Activated T-cell treated with anti-CD3 and anti-CD28 coated beads, Interleukin-2, amount 50 U/mL, for 4 hours (primary cell): ENCODE results near the gene NAA10. TPM values are rescaled to one million over a fixed set of nuclear protein-coding genes. Genes with fewer than 3 reads are reported as not detected.

Experiments
- ATAC-seq, 2 donors: fragments of 200-7000 bp; cut with Tn5 transposase; one replicate each; pipeline ENCODE4 v1.10.0; 2021
- DNase-seq: peaks from one replicate; pipeline ENCODE4 v3.0.0-alpha.2; 2020
- H3K27me3 Mint-ChIP-seq: one replicate; pipeline ENCODE4 v1.8.0; 2021; ENCODE audit warnings: low read depth, mixed read lengths
- H3K36me3 Mint-ChIP-seq: one replicate; pipeline ENCODE4 v1.8.0; 2022; ENCODE audit warnings: mixed read lengths; ENCODE audit not compliant: insufficient read depth
- H3K4me1 Mint-ChIP-seq: one replicate; pipeline ENCODE4 v1.8.0; 2021; ENCODE audit warnings: low read depth, mixed read lengths
- H3K4me3 Mint-ChIP-seq: one replicate; pipeline ENCODE4 v1.8.0; 2021; ENCODE audit warnings: mild to moderate bottlenecking, moderate library complexity, mixed read lengths
- H3K9me3 Mint-ChIP-seq: one replicate; pipeline ENCODE4 v1.8.0; 2021; ENCODE audit warnings: mixed read lengths
- total RNA-seq, 3 donors: library from RNA; stranded (reverse); gene quantifications; one replicate each; pipeline ENCODE4 v1.2.1, GENCODE V29; 2021

Gene NAA10
- total RNA-seq, 3 donors from 2014 or later = 190 to 224 (median 221) TPM

DNA sequence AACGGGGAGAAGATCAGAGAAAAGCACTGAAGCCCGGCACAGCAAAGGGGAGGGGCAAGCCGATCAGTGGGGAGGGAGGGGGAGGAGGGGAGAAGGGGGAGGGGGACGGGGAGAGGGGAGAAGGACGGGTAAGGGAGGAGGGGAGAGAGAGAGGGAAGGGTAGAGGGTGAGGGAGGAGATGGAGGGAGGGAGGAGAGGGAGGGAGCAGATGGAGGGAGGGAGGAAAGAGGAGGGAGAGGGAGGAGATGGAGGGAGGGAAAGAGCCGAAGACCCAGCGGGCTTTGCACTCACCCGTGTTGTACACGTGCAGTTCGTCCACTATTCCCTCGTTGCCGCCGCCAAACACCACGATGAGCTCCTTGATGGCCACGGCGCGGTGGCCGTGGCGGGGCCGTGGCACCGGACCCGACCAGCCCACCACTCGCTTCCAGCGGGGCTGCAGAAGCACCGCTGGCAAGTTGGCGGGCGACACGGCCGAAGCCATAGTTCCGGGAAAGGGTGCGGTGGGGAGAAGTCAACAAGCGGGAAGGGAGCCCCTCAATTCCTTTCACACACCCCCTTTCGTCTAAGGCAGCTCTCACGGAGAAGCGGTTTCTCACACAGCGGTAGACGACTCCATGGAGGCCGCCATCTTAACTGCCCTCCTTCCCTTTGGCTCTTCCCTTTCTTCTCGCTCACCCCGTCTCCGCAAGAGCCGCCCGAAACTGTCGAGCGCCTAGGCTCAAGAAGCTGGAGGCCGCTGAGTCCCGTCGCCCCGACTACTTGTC lies 35.7 kb upstream of the NAA10 start:
- peak overlapping the region; percentile 100 for H3K4me3 Mint-ChIP-seq
- peak; percentile 1 to 3 for ATAC-seq

DNA sequence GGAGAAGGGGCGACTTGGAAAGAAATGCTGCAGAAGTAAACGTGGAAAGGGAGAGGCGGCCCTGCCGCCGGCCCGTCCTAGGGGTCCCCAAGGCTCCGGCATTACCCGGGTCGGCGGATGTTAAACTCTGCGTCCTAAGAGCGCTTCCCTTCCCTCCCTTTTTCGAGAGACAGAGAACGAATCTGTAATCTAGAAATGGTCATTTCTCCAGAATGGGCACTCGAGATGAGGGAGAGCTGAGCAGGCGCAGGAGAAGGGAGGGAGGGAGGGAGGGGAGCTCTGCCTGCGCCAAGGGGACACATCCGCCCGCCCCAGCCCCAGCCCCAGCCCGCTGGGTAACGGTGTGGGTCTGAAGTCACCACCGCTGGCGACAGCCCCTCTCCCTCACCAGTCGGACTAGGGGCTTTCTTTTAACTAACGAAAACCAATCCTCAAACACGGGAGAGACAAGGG lies 35.1 kb upstream of the NAA10 start:
- ATAC-seq (no peak), DNase-seq (no peak)
- H3K9me3 Mint-ChIP-seq = no peaks in the 10 kb centered on the region
- peaks cover 6% of the 10 kb centered on the region for H3K36me3 Mint-ChIP-seq
- no peaks in the 10 kb centered on the region for H3K27me3 Mint-ChIP-seq
- peak overlapping the region; percentile 100 for H3K4me3 Mint-ChIP-seq
- H3K4me1 Mint-ChIP-seq = peaks cover 45% of the 10 kb centered on the region

More for the DNA sequence above, 35.7 kb upstream of the NAA10 start:
- Mint-ChIP-seq H3K36me3 (peaks cover 6% of the 10 kb centered on the region), H3K9me3 (no peaks in the 10 kb centered on the region), H3K27me3 (no peaks in the 10 kb centered on the region), H3K4me1 (peaks cover 45% of the 10 kb centered on the region)
- DNase-seq = no peak

DNA sequence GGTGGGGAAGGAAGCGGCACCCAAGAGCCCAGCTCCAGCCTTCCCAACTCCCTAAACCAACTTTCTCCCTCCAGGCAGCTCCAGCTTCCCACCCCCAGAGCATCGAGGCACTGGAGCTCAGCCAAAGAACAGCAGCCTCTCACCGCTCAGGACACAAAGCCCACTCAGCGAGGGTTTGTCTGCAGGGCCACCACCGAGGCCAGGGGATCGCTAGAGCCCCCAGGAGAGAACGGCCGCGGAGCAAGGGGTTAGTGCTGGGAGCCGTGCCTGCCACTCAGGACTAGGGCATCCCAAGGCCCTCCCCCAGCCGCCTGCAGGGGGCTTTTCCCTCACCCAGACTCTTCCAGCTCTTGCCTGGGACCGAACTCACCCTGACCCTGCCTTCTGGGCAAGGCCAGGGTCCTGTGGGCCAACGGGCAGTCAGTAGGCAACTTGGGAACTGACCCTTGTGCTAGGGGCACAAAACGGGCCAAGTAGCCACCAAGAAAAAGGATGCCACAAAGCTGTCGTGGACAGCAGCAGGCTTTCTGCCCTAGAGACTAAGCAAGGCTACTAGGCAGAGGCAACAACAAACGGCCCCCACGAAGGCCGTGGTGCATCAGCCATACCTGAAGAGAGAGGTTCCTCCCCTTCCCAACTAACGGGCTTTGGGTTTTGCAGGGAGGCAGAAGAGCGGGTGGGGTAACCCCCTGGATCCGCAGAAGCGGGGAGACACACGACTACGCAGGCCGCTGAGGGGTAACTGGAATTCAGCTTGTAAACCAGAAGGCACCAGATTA lies 34.5 kb upstream of the NAA10 start:
- DNase-seq = no peak
- ATAC-seq = no peak
- H3K36me3 Mint-ChIP-seq = peaks cover 6% of the 10 kb centered on the region
- peaks cover 39% of the 10 kb centered on the region for H3K4me1 Mint-ChIP-seq
- H3K9me3 Mint-ChIP-seq = no peaks in the 10 kb centered on the region
- H3K27me3 Mint-ChIP-seq = no peaks in the 10 kb centered on the region
- peak overlapping the region; percentile 100 for H3K4me3 Mint-ChIP-seq

DNA sequence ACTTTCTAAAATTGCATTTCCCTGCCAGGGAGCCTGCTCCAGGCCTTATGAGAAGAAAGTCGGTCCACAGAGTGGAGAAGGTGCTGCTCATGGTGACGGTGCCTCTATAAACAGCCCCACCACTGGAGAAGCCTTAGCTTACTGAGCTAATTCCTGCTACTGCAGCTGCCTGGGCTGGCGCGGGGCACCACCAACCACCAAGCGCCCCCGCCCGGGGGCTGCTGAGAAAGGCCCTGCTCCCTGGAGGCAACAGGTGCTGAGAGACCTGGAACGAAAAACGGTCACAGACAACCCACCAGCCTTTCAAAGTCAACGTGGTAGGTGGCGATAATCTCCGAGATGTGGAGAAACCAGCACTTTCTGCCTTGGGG lies 33.9 kb upstream of the NAA10 start:
- no peak for ATAC-seq
- no peak for DNase-seq
- Mint-ChIP-seq H3K4me1 (peaks cover 35% of the 10 kb centered on the region), H3K36me3 (peaks cover 6% of the 10 kb centered on the region), H3K9me3 (no peaks in the 10 kb centered on the region), H3K4me3 (peak overlapping the region; percentile 100), H3K27me3 (no peaks in the 10 kb centered on the region)

DNA sequence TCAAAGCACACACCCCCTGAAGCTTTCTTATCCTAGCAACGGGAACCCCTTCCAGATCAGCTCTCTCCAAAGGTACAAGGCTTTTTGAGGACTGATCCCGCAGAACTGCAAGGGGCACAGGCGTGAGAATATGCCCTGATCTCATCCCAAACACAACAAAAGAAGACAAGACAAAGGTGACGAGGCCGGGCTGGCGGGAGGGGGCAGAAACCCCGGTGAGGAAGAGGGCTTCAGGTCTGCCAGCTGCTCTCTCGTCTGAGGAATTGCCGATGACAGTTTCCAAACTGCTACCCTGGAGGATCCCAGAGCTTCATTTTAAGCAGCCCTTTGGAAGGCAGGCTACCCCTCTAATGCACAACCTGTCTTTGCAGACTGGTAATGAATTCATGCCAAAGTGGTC lies 33.4 kb upstream of the NAA10 start:
- no peak for DNase-seq
- Mint-ChIP-seq H3K4me1 (peaks cover 31% of the 10 kb centered on the region), H3K4me3 (peak overlapping the region; percentile 100), H3K36me3 (peaks cover 6% of the 10 kb centered on the region), H3K27me3 (no peaks in the 10 kb centered on the region), H3K9me3 (no peaks in the 10 kb centered on the region)
- ATAC-seq = no peak

DNA sequence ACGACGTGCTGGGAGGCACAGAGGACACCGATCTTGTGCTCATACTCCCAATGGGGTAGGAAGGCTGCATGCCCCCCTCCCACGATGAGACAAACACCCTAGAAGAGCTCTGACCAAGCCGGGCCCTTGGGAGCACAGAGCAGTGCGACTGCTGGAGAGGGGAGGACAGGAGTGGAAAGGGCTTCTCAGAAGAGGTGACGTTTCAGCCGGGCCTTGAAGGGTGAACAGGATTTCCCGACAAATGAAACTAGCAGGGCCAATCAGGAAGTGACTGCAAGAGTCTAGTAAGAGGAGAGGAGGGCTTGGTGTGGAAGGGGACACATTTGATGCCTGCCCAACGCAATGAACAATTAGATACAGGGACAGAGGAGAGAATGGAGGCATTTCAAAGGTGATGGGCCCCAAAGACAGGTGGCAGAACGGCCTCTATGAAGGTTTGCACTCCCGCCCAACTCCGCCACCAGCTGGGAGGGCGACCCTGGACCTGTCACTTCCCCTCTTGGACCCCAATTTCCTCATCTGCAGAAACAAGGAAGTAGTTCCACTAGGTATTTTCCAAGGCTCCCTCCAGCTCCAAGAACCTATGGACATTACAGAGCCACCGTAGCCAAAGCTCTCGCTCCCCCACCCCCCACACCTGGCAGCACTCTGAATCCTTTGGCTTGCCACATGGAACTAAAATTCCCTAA lies 32.8 kb upstream of the NAA10 start:
- ATAC-seq (no peak), DNase-seq (no peak)
- Mint-ChIP-seq H3K9me3 (no peaks in the 10 kb centered on the region), H3K4me1 (peaks cover 31% of the 10 kb centered on the region), H3K27me3 (no peaks in the 10 kb centered on the region), H3K4me3 (peak overlapping the region; percentile 100), H3K36me3 (peaks cover 6% of the 10 kb centered on the region)

DNA sequence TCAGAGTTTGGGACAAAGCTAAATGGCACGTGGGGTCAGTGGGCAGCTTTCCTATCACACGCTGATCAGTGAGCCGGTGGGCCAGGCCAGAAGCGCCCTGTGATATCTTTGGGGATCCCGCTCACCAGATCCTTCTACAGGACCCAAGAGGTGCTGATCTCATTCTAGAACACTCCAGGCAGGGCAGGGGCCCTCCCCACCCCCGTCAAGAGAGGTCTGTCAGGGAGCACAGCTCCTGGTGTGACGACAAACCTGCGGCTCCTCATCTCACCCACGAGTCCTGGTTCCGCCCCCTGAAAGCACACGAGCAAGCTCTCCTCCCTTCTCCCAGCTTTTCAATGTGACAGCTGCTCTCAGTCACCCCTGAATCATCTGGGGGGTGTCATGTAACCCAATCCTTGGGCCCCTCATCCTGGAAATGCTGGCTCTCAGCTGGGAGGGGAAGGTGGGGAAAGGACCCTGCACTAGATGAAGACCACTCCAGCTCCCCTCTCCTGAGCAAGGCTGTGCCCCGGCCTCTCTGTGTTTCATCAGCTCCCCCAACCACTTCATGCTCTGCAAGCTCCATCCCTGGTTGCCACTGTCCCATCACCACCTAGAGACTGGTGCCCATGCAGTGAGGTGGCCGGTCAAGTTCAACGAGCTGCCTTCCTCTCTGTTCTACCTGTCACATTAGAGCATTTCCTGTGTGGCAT lies 32.2 kb upstream of the NAA10 start:
- Mint-ChIP-seq H3K4me3 (peak overlapping the region; percentile 100), H3K27me3 (no peaks in the 10 kb centered on the region), H3K36me3 (peaks cover 6% of the 10 kb centered on the region), H3K4me1 (peaks cover 31% of the 10 kb centered on the region), H3K9me3 (no peaks in the 10 kb centered on the region)
- ATAC-seq (peak; percentile 7 to 8), DNase-seq (peak; percentile 49)

DNA sequence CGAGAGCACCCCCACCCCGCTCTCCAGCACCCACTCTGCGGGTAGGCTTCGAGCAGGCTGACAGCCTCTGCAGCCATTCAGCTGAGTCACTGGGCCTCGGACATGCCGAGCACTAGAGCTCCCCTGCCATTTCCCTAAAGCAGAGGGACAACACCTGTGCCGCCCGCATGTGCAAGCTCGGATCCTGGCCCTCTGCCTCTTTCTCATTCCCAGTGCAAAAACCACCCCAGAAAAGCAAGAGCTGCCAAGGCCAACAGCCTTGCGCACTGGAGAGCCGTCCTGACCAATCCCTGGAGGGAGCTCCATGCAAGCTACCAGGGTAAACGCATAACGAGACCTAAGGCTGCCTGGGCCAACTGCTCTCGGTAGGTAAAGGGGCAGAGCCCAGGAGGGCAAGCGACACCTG lies 31.4 kb upstream of the NAA10 start:
- Mint-ChIP-seq H3K27me3 (no peaks in the 10 kb centered on the region), H3K4me1 (peaks cover 31% of the 10 kb centered on the region), H3K4me3 (peak overlapping the region; percentile 100), H3K9me3 (no peaks in the 10 kb centered on the region), H3K36me3 (peaks cover 6% of the 10 kb centered on the region)
- ATAC-seq (no peak), DNase-seq (no peak)

DNA sequence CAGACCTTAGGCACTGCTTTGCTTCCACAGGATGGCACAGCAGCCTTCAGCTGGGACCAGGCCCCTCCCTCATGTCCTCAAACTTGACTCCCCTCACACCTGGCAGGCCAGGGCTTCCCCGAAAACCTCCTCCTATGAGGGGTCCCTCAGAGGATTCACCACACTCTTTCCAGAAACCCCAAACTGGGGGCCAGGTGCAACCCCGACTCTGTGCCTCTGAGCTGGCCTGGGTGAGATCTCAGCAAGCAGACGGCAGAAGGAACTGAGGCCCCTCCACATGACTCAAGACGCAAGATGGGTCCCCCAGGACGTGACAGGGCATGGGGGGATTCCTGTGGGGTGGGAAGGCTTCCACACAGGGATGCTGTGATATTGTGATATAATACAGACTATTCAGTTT lies 30.6 kb upstream of the NAA10 start:
- H3K27me3 Mint-ChIP-seq = no peaks in the 10 kb centered on the region
- ATAC-seq = no peak
- peak overlapping the region; percentile 33 for H3K4me3 Mint-ChIP-seq
- H3K9me3 Mint-ChIP-seq = no peaks in the 10 kb centered on the region
- H3K36me3 Mint-ChIP-seq = peaks cover 6% of the 10 kb centered on the region
- H3K4me1 Mint-ChIP-seq = peaks cover 31% of the 10 kb centered on the region
- DNase-seq = no peak

DNA sequence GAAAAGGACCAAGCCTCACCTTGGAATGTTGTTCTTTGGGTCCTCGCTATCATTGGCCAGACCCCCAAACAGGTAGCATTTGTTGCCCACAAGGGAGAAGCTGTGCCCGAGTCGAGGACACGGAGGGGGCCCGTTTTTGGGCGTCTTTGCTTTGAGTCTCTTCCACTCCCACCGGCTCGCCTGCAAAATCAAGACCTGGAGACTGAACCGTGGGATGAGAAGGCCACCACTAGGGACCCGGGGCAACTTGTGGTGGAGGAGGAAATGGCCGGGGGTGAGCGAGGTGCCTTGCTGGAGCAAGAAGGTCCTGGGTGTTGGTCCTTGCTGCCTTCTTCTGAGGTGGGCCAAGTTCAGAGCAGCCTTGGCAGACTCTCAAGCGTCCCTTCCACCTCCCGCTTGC lies 29.3 kb upstream of the NAA10 start:
- H3K4me3 Mint-ChIP-seq = no peak overlapping the region
- no peak for ATAC-seq

DNA sequence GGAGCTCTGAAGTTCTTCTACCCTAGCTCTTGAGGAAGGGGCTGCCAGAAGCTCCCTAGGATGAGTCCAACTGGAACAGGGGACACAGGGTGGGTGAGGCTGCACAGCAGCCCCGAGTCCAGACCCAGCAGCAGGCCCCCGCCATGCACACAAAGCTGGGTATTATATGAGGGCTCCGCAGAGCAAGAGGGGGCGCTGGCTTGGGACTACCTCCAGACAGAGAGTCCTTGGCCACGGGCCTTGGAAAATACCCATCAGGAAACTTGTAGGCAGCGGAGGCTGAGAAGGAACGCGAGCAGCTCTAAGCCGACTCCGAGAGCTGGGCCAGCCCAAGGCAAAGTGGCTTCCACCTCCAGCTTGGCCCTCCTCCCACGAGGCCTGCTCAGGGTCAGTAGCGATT lies 28.7 kb upstream of the NAA10 start:
- Mint-ChIP-seq H3K4me1 (peaks cover 31% of the 10 kb centered on the region), H3K9me3 (no peaks in the 10 kb centered on the region), H3K4me3 (no peak overlapping the region), H3K27me3 (no peaks in the 10 kb centered on the region), H3K36me3 (peaks cover 2% of the 10 kb centered on the region)
- ATAC-seq = no peak
- no peak for DNase-seq

More for the DNA sequence above, 29.3 kb upstream of the NAA10 start:
- no peaks in the 10 kb centered on the region for H3K9me3 Mint-ChIP-seq
- no peak for DNase-seq
- peaks cover 2% of the 10 kb centered on the region for H3K36me3 Mint-ChIP-seq
- peaks cover 31% of the 10 kb centered on the region for H3K4me1 Mint-ChIP-seq
- no peaks in the 10 kb centered on the region for H3K27me3 Mint-ChIP-seq

DNA sequence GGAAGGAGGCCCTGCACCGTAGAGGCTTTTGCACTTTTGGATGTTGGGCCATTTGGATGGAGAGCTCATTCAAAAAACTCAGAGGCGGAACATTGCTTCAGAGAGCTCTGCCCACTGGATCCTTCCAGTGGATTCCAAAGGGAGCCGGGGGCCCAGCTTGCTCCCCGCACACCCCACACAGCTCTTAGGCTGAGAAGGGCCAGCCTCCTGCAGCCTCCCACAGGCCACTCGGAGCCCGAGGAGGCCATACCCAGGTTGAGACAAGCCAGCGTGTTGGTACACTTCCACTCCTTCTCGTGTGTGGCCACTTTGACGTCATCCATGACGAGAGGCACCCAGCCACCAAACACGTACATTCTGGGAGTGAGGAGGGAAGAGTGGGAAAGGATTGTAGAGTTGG lies 26.5 kb upstream of the NAA10 start:
- no peak overlapping the region for H3K4me3 Mint-ChIP-seq
- no peaks in the 10 kb centered on the region for H3K9me3 Mint-ChIP-seq
- H3K36me3 Mint-ChIP-seq = peaks cover 2% of the 10 kb centered on the region
- H3K4me1 Mint-ChIP-seq = peaks cover 10% of the 10 kb centered on the region
- DNase-seq (no peak), ATAC-seq (no peak)
- no peaks in the 10 kb centered on the region for H3K27me3 Mint-ChIP-seq

DNA sequence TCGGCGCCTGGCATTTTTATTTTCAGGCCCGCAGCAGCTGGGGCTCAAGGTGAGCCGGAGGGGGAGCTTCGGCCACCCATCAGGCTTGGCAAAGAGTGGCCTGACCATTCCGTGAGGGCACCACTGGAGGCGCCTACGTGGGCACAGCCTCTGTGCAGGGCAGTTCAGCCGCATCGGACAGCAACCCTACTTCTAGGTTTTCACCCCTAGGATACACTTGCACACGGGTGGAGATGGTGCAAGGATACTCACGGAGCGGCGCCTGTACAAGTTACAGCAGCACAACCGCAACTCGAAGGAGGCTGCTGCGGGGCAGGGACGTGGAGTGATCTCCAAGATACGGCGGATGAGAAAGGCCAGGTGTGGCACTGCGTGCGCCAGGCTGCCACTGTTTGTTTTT lies 25.9 kb upstream of the NAA10 start:
- Mint-ChIP-seq H3K27me3 (no peaks in the 10 kb centered on the region), H3K9me3 (no peaks in the 10 kb centered on the region), H3K36me3 (peaks cover 2% of the 10 kb centered on the region), H3K4me1 (peaks cover 4% of the 10 kb centered on the region), H3K4me3 (no peak overlapping the region)
- ATAC-seq (no peak), DNase-seq (no peak)

DNA sequence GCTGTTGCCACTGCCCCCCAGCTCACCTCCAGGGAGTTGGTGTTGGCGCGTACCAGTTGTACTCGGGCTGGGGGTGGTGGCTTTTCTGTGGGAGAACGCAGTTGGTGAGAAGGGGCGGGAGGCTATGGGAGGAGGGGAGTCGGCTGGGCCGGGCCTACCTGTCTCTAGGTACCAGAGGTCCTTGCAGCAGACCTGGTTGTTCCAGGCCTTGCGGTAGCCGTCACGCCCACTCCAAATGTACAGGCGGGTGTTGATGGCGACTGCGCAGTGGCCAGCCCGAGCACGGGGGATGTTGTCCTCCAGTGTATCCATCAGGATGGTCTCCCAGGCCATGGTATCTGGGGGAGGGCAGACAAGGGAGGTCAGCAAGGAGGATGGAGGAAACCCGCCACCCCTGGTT lies 25.2 kb upstream of the NAA10 start:
- Mint-ChIP-seq H3K27me3 (no peaks in the 10 kb centered on the region), H3K4me1 (no peaks in the 10 kb centered on the region), H3K9me3 (no peaks in the 10 kb centered on the region), H3K4me3 (no peak overlapping the region), H3K36me3 (peaks cover 2% of the 10 kb centered on the region)
- DNase-seq (no peak), ATAC-seq (no peak)
